HG03175 (cell line): ENCODE results near the gene HINT2.

Experiments
- ATAC-seq: cut with Tn5 transposase; IDR thresholded peaks from one replicate; pipeline ENCODE4 v1.9.1; 2021; ENCODE audit warnings: mild to moderate bottlenecking, moderate library complexity; ENCODE audit not compliant: unreplicated experiment

The HINT2 gene

GRCh38 chr9:35812025-35812602 lies 2.7 kb downstream of the HINT2 start, which contains the start of gene SPAG8:
Gene SPAG8, minus strand, starts transcription at chr9:35812262. Its CDS starts 115 bp downstream, at chr9:35812147.
- peak; percentile 70 for ATAC-seq

- no peak for ATAC-seq
Observed at GRCh38 chr9:35811381-35812024, 3.3 kb downstream of the HINT2 start.

GRCh38 chr9:35810122-35810521 lies 4.7 kb downstream of the HINT2 start:
- ATAC-seq = no peak

GRCh38 chr9:35808433-35808832 lies 6.4 kb downstream of the HINT2 start:
- no peak for ATAC-seq

GRCh38 chr9:35806101-35806500 lies 8.7 kb downstream of the HINT2 start:
- no peak for ATAC-seq

- no peak for ATAC-seq
Observed at GRCh38 chr9:35801328-35802128, 13.3 kb downstream of the HINT2 start.

GRCh38 chr9:35800530-35800929 lies 14.3 kb downstream of the HINT2 start:
- ATAC-seq = no peak

GRCh38 chr9:35798658-35799374 lies 16.0 kb downstream of the HINT2 start:
- ATAC-seq = no peak

- ATAC-seq = no peak
Observed at GRCh38 chr9:35797311-35798109, 17.3 kb downstream of the HINT2 start.

GRCh38 chr9:35795695-35796094 lies 19.1 kb downstream of the HINT2 start:
- ATAC-seq = no peak

- no peak for ATAC-seq
Observed at GRCh38 chr9:35793461-35793860, 21.4 kb downstream of the HINT2 start.

GRCh38 chr9:35792826-35793225 lies 22.0 kb downstream of the HINT2 start:
- no peak for ATAC-seq

- ATAC-seq = no peak
Observed at GRCh38 chr9:35792024-35792813, 22.6 kb downstream of the HINT2 start.

- no peak for ATAC-seq
Observed at GRCh38 chr9:35791297-35791921, 23.4 kb downstream of the HINT2 start, which contains the start of gene NPR2. Gene NPR2, plus strand, starts transcription at chr9:35791591. Its CDS starts 818 bp downstream, at chr9:35792409.

- peak; percentile 55 for ATAC-seq
Observed at GRCh38 chr9:35790385-35791296, 24.2 kb downstream of the HINT2 start.

GRCh38 chr9:35790025-35790384 lies 24.8 kb downstream of the HINT2 start:
- ATAC-seq = no peak

GRCh38 chr9:35789541-35789940 lies 25.3 kb downstream of the HINT2 start:
- ATAC-seq = no peak

- no peak for ATAC-seq
Observed at GRCh38 chr9:35783418-35783817, 31.4 kb downstream of the HINT2 start.
